Stimulated activated CD8-positive, alpha-beta memory T cell treated with anti-CD3 and anti-CD28 coated beads, Interleukin-4, amount 100 ng/mL, for 24 hours (primary cell): ENCODE measurements around the gene STK16.

Source experiments
- DNase-seq: peaks from one replicate; pipeline ENCODE4 v3.0.0-alpha.2; 2020; ENCODE audit warnings: low read depth

Gene STK16

GRCh38 chr2:219289537-219290361, 44.5 kb downstream of the STK16 start:
- DNase-seq: no peak

GRCh38 chr2:219290381-219291171, 45.3 kb downstream of the STK16 start:
- no peak for DNase-seq

- DNase-seq: no peak
Measured at GRCh38 chr2:219291394-219291793, 46.1 kb downstream of the STK16 start.

- DNase-seq: no peak
Measured at GRCh38 chr2:219291910-219292490, 46.7 kb downstream of the STK16 start.

- no peak for DNase-seq
Measured at GRCh38 chr2:219292616-219293015, 47.3 kb downstream of the STK16 start.

GRCh38 chr2:219293736-219294231, 48.5 kb downstream of the STK16 start:
- no peak for DNase-seq

- DNase-seq: peak; percentile 80
Measured at GRCh38 chr2:219294356-219295351, 49.4 kb downstream of the STK16 start.

GRCh38 chr2:219296142-219296541, 50.9 kb downstream of the STK16 start:
- DNase-seq: no peak

- no peak for DNase-seq
Measured at GRCh38 chr2:219296631-219297391, 51.5 kb downstream of the STK16 start.

- DNase-seq: no peak
Measured at GRCh38 chr2:219297766-219298456, 52.6 kb downstream of the STK16 start.

- peak; percentile 83 for DNase-seq
Measured at GRCh38 chr2:219298759-219299371, 53.6 kb downstream of the STK16 start.

- no peak for DNase-seq
Measured at GRCh38 chr2:219299372-219299760, 54.1 kb downstream of the STK16 start.
